ENCODE measurements around the gene GSTT4.
"Not testable (repeated sequence)": the region's sequence is repeated elsewhere in the genome, so short reads cannot be mapped to it uniquely, and the experiment has no call there.

GSTT4 gene

GRCh38 chr22:24005201-24005600 is at the start of gene GSTT4:
Gene GSTT4 (minus strand): TSS chr22:24005453. CDS start chr22:24005356, 97 bp downstream.
- DNase-seq, result no peak

DNA sequence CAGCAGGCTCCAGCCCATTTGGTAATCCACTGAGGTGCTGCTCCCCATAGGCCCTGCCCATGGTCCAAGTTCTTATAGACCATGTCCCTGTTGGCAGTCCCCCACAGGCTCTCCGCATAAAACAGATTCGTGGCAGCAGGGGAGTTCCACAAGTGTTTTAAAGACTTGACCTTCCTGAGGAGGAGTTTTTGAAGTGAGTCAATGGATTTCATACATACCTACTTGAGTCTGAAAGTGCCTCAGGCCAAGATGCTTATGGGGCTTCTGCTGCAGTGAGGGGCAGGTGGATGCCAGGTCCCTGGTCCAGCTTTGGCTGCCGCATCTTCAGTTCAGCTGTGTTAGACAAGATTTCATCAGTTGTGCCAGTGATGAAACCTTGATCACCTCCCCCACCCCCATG is 49.1 kb upstream of the GSTT4 start:
- DNase-seq, result no peak

GRCh38 chr22:24053481-24054226 is 48.4 kb upstream of the GSTT4 start:
- DNase-seq, result no peak

- DNase-seq, result no peak
These were observed 46.3 kb upstream of the GSTT4 start for GRCh38 chr22:24051568-24051967.

DNA sequence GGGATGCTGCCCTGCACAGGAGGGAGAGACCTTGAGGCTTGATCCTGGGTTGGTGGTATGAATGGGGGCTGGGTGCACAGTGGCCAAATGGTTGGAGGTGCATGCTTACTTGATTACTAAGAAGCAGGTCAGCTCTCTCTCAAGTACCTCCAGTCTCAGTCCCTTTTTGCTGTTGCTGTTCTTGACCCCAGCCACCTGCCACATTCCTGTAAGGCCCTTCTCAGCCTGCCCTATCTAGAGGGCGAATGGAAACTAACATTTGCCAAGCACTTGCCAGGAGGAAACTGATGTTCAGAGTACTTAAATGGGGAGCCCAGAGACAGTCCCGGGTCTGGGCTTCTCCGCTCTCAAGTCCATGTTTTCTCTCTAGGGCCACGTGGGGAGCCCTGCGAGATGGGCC is 45.8 kb upstream of the GSTT4 start:
- no peak for DNase-seq

GRCh38 chr22:24049978-24050377 is 44.7 kb upstream of the GSTT4 start:
- DNase-seq, result no peak

- no peak for DNase-seq
These were observed 44.0 kb upstream of the GSTT4 start for GRCh38 chr22:24049211-24049610.

DNA sequence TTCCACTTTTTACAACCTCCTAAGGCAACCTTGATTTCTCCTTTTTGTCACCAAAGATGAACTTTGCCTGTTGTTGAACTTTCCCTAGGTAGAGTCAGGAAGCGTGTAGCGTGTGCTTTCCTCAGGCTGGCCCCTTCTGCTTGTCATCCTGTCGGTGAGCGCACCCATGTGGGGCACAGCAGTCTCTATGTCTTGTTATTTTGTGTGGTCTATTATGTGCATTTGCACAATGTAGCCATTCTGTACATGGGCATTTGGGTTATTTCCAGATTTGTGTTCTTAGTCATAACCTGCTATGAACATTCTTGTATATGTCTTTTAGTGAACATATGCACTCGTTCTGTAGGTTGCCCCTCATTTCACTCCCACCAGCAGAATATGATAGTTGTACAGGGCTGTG is 40.8 kb upstream of the GSTT4 start:
- no peak for DNase-seq

DNA sequence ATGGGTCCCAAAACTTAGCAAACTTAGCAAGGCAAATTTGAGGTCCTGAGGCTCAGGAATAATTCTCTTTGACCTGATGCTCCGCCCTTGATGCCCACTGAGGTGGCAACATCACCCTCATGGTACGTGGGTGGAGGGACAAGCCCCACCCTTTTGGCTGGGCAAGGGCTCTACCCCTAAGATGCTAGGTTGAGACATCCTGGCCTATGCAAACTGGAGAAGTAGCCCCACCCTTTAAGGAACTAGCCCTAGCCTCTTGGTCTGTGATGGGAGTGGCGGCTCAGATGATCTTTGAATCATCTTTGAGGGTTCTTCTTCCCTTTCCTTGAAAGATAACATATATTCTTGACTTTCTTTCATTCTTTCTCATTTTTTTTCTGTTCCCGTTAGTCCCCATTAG is 38.7 kb upstream of the GSTT4 start:
- no peak for DNase-seq

GRCh38 chr22:24043465-24043864 is 38.2 kb upstream of the GSTT4 start:
- not testable (repeated sequence) for DNase-seq

GRCh38 chr22:24040946-24041345 is 35.7 kb upstream of the GSTT4 start:
- no peak for DNase-seq

DNA sequence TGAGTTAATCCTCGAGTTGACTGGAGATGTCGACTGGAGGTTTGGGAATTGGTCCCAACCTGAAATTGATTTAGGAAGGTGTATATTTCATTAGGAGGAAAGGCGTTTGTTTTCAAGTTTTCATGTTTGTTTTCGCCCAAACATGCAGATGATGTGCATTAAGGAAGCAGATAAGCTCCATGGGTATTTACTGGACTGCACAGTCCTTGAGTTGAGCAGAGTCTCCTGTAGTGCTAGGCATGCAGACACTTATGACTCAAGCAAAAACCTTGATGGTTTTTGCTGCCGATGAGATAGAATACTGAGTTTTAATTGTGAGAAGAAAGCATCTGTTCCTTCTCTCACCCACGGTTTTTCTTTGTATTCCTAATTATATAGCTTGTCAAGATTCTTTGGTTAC is 33.8 kb upstream of the GSTT4 start:
- DNase-seq, result no peak

DNA sequence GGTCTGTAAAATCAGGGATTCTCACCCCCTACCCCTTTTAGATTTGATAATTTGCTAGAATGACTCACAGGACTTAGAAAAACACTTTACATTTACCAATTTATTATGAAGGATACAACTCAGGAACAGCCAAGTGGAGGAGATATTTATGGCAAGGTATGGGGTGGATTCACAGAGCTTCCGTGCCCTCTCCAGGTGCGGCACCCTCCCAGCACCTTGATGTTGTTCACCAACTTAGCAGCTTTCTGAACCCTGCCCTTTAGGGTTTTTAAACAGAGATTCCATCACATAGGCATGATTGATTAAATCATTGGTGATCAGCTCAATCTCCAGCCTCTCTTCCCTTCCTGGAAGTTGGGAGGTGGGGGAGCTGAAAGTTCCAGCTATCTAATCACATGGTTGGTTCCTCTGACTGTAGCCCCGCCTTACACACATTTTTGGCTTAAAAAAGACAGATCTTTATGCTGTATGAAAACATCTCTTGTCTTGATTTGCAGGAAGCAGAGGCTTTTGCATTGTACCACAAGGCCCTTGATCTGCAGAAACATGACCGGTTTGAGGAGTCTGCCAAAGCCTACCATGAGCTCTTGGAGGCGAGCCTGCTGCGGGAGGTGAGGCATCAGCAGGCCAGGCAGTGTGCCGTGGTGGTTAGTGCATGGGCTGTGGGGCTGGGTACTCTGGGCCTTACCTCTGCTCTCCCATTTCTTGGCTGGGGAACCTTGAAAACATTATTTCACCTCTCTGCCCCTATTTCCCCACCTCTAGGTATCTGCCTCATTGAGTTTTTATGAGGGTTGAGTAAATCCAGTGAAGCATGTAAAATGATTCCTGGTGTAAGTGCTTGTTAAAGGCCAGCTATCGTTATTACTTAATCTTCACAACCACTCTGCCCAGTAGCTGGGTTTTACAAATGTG is 32.9 kb upstream of the GSTT4 start:
- DNase-seq, result no peak

DNA sequence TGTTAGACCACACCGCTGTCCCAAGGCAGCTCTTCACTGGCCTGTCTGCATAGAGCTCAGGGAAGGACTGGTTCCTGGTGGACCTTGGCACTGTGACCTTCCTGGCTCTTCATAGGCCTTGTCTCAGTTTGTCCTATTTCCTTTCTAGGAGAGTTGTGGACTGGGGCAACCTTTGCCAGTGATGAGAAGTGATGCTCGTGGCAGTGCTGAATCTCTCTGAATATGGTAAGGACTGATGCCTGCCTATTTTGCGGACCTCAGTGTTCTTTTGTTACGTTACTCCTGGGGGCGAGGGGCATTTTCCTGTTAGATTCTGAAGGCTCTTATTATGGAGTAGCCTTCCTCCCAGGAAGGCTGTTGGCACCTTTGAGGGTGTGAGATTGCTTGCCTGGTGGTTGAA is 30.0 kb upstream of the GSTT4 start:
- DNase-seq, result no peak

DNA sequence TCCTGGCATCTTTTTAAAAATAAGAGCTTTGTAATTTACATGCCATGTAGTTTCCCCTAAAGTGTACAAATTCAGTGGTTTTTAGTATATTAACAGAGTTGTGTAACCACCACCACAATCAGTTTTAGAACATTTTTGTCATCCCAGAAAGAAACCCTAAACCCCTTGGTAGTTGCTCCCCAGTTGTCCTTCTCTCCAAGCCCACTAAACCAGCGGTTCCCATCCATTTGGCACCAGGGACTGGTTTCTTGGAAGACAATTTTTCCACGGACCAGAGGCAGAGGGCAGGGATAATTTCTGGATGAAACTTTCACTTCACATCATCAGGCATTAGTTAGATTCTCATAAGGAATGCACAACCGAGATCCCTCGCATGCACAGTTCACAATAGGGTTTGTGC is 28.5 kb upstream of the GSTT4 start:
- no peak for DNase-seq

DNA sequence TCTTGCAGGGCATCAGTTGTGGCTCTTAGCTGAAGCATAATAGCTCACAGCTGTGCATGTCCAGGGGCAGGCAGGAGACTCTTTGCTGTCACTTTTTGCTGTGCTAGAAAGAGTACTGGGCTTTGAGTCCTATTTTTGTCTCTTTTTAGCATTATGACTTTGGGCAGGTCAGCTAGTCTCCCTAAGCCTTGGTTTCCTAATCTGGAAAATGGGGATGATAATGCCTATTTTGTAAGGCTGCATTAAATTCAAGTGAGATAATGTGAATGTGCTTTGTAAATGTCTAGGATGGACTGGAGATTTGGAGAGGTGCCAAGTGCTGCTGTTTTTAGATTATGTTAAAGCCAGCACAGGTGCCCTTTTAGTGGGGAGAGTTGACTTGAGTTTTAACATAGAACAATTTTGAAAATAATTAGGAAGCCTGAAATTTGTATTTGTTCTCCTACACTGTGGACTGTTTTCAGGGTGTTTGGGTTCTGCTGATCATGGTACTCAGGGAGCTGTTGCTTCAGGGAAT is 25.0 kb upstream of the GSTT4 start:
- DNase-seq, result peak; percentile 25

- no peak for DNase-seq
These were observed 24.1 kb upstream of the GSTT4 start for GRCh38 chr22:24029304-24029703.

GRCh38 chr22:24028533-24028932 is 23.3 kb upstream of the GSTT4 start:
- DNase-seq, result no peak

- no peak for DNase-seq
These were observed 22.7 kb upstream of the GSTT4 start for GRCh38 chr22:24027991-24028390.

GRCh38 chr22:24027389-24027975 is 22.2 kb upstream of the GSTT4 start:
- no peak for DNase-seq

- no peak for DNase-seq
These were observed 21.5 kb upstream of the GSTT4 start for GRCh38 chr22:24026733-24027132.

DNA sequence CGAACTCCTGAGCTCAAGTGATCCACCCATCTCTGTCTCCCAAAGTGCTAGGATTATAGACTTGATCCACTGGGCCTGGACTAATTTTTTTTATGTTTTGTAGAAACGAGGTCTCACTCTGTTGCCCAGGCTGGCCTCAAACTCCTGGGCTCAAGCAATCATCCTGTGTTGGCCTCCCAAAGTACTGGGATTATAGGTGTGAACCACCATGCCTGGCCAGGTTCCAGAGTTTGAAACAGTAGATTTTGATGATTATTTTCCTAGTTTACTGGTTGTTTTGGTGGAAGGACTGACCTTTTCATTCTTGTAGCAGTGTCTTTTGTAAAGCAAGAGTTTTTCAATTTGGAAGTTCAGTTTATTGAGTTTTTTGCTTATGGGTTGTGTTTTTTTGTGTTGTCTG is 20.8 kb upstream of the GSTT4 start:
- DNase-seq, result no peak

DNA sequence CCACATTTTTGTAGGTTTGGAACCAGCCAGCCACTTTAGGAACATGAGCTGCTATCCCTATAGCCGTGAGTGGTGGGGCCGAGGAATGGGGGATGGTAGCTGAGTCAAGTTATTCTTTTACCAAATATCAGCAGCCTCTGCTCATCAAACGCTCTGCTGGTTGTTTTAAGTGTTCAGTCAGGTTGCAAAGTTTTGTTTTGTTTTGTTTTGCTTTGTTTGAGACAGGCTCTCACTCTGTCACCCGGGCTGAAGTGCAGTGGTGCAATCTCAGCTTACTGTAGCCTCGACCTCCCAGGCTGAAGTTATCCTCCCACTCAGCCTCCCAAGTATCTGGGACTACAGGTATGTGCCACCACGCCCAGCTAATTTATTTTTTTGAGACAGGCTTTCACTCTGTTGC is 20.2 kb upstream of the GSTT4 start:
- DNase-seq, result no peak

DNA sequence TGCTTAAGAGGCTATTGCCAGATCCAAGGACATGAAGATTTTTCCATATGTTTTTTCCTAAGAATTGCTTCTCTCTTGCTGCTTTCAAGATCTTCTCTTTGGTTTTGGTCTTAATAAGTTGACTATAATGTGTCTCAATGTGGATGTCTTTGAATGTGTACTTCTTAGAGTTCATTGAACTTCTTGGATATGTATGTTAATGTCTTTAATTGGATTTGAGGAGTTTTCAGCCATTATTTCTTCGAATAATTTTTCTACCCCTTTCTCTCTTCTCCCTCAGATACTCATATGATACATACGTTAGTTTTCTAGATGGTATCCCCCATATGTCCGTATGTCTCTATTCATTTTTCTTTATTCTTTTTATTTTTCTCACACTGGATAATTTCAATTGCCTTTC is 19.1 kb upstream of the GSTT4 start:
- DNase-seq, result no peak
